Hepatocyte (in vitro differentiated cells): ENCODE measurements around the gene EEF1E1. TPM values are rescaled to one million over a fixed set of nuclear protein-coding genes. Genes with fewer than 3 reads are reported as not detected.

ENCODE experiments used
- DNase-seq: peaks from one replicate; pipeline ENCODE4 v3.0.0-alpha.2; 2016; ENCODE audit warnings: low spot score
- H2AFZ ChIP-seq: fragments of 200-600 bp; sonication (generic); 2 replicates; pipeline ENCODE4 v1.6.0; 2016; ENCODE audit warnings: antibody characterized with exemption, mild to moderate bottlenecking
- H3K27ac ChIP-seq: fragments of 200-600 bp; sonication (generic); 2 replicates; pipeline ENCODE4 v1.5.1; 2016; ENCODE audit warnings: mild to moderate bottlenecking
- H3K27me3 ChIP-seq: fragments of 200-600 bp; sonication (generic); 2 replicates; pipeline ENCODE4 v1.6.1; 2016
- H3K36me3 ChIP-seq: fragments of 200-600 bp; sonication (generic); replicated peaks from 2 replicates; pipeline ENCODE4 v1.5.1; 2016; ENCODE audit warnings: low read depth; ENCODE audit not compliant: insufficient read depth
- H3K4me1 ChIP-seq: fragments of 200-600 bp; sonication (generic); 2 replicates; pipeline ENCODE4 v1.5.1; 2016; ENCODE audit warnings: mild to moderate bottlenecking, moderate library complexity; ENCODE audit not compliant: insufficient read depth
- H3K4me2 ChIP-seq: fragments of 200-600 bp; sonication (generic); 2 replicates; pipeline ENCODE4 v1.6.0; 2016
- H3K4me3 ChIP-seq: fragments of 200-600 bp; sonication (generic); 2 replicates; pipeline ENCODE4 v1.5.1; 2016; ENCODE audit warnings: mild to moderate bottlenecking
- H3K79me2 ChIP-seq: fragments of 200-600 bp; sonication (generic); 2 replicates; pipeline ENCODE4 v1.6.0; 2017; ENCODE audit warnings: mild to moderate bottlenecking
- H3K9me2 ChIP-seq: fragments of 200-600 bp; sonication (generic); replicated peaks from 2 replicates; pipeline ENCODE4 v1.6.0; 2017; ENCODE audit warnings: mild to moderate bottlenecking; ENCODE audit not compliant: insufficient read depth
- H3K9me3 ChIP-seq: fragments of 200-600 bp; sonication (generic); 2 replicates; pipeline ENCODE4 v1.5.1; 2016; ENCODE audit warnings: low read depth, mild to moderate bottlenecking
- H4K20me1 ChIP-seq: fragments of 200-600 bp; sonication (generic); 2 replicates; pipeline ENCODE4 v1.6.0; 2016; ENCODE audit warnings: mild to moderate bottlenecking; ENCODE audit not compliant: insufficient read depth, poor library complexity, severe bottlenecking
- EZH2 ChIP-seq: fragments of 200-600 bp; sonication (generic); IDR thresholded peaks from 2 replicates; pipeline ENCODE4 v1.6.1; 2016; ENCODE audit warnings: antibody characterized with exemption, mild to moderate bottlenecking, borderline replicate concordance
- EZH2phosphoT487 ChIP-seq: fragments of 200-600 bp; sonication (generic); IDR thresholded peaks from one replicate; pipeline ENCODE4 v1.6.1; 2018; ENCODE audit warnings: antibody characterized with exemption, mild to moderate bottlenecking, low read depth, moderate library complexity; ENCODE audit not compliant: unreplicated experiment, severe bottlenecking
- WGBS: methylation state at CpG from one replicate; pipeline ENCODE4 v1.1.6; 2016; ENCODE audit warnings: low lambda C conversion rate; ENCODE audit errors: missing lambda C conversion rate; 5-methylcytosine and 5-hydroxymethylcytosine counted together
- polyA plus RNA-seq: library from polyadenylated mRNA; unstranded; fragments of >200 nt; fragmentation: Nextera tagmentation; extraction: Ambion mirVana; gene quantifications from 2 replicates; pipeline ENCODE4 v1.2.1, GENCODE V29; 2016
- total RNA-seq: library from RNA; depleted of rRNA; stranded (reverse); fragments of >200 nt; gene quantifications from 2 replicates; pipeline ENCODE4 v1.2.3, GENCODE V29; 2014
- TF ChIP-seq, protein P1 (sequence below): fragments of 200-600 bp; sonication (generic); IDR thresholded peaks from 2 replicates; pipeline ENCODE4 v1.5.1; 2016; ENCODE audit warnings: antibody characterized with exemption, mild to moderate bottlenecking; ENCODE audit not compliant: poor library complexity

EEF1E1 gene
- total and polyA plus RNA-seq, 2 experiments from 2014 or later, result 47.8 to 63.4 TPM

DNA sequence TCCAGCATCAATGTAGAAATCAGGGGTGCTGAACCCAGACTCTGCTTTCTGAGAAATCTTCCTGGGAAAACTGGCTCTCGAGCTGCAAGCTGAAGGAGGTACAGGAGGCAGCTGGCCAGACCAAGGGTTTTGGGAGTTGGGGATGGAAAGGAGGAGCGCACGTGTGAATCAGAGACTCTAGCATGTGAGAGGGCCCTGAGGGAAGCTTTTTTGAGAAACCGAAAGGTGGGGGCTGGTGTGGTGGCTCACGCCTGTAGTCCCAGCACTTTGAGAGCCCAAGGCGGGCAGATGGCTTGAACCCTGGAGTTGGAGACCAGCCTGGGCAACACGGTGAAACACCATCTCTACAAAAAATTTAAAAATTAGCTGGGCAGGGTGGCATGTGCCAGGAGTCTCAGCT, 37.1 kb upstream of the EEF1E1 start:
- Histone ChIP-seq H3K27me3 (no peaks in the 10 kb centered on the region), H3K9me2 (no peaks in the 10 kb centered on the region), H3K36me3 (no peaks in the 10 kb centered on the region), H3K4me1 (no peaks in the 10 kb centered on the region), H4K20me1 (no peaks in the 10 kb centered on the region), H3K9me3 (no peaks in the 10 kb centered on the region), H3K4me3 (no peak overlapping the region), H3K27ac (no peak overlapping the region), H3K4me2 (no peak overlapping the region), H2AFZ (no peak overlapping the region), H3K79me2 (no peaks in the 10 kb centered on the region)
- WGBS, result 69% methylated on average over 7 of the region's 7 CpGs
- TF ChIP-seq, protein P1, sequence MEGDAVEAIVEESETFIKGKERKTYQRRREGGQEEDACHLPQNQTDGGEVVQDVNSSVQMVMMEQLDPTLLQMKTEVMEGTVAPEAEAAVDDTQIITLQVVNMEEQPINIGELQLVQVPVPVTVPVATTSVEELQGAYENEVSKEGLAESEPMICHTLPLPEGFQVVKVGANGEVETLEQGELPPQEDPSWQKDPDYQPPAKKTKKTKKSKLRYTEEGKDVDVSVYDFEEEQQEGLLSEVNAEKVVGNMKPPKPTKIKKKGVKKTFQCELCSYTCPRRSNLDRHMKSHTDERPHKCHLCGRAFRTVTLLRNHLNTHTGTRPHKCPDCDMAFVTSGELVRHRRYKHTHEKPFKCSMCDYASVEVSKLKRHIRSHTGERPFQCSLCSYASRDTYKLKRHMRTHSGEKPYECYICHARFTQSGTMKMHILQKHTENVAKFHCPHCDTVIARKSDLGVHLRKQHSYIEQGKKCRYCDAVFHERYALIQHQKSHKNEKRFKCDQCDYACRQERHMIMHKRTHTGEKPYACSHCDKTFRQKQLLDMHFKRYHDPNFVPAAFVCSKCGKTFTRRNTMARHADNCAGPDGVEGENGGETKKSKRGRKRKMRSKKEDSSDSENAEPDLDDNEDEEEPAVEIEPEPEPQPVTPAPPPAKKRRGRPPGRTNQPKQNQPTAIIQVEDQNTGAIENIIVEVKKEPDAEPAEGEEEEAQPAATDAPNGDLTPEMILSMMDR, result no peak
- TF ChIP-seq EZH2, result no peak
- TF ChIP-seq EZH2phosphoT487, result no peak
- no peak for DNase-seq

DNA sequence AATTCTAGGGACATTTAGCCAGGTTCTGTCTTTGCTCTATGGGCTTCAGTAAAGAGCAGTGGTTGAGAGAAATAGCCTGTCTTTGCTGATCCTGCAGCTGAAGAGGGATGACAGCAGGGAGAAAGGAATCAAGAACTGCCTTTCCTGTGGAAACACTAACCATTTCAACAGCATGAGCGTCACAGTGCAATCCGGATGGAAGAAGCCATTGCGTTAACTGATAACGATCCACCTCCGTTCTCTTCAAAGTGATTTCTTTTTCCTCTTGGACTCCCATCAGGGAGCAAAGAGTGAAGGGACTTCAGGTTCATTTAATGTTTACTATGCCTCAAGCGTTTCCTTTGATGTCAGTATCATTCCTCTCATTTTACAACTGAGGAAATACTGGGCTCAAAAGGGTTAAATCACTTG, 35.2 kb upstream of the EEF1E1 start:
- H3K36me3 ChIP-seq, result no peaks in the 10 kb centered on the region
- H3K27ac ChIP-seq, result no peak overlapping the region
- no peak overlapping the region for H3K4me3 ChIP-seq
- no peaks in the 10 kb centered on the region for H3K4me1 ChIP-seq
- TF ChIP-seq EZH2 (no peak), EZH2phosphoT487 (no peak)
- TF ChIP-seq, protein P1, result no peak
- DNase-seq, result no peak
- H4K20me1 ChIP-seq, result no peaks in the 10 kb centered on the region
- no peak overlapping the region for H2AFZ ChIP-seq
- H3K4me2 ChIP-seq, result no peak overlapping the region
- H3K27me3 ChIP-seq, result no peaks in the 10 kb centered on the region
- no peaks in the 10 kb centered on the region for H3K9me3 ChIP-seq
- no peaks in the 10 kb centered on the region for H3K9me2 ChIP-seq
- 32% methylated on average over 6 of the region's 6 CpGs for WGBS
- no peaks in the 10 kb centered on the region for H3K79me2 ChIP-seq

DNA sequence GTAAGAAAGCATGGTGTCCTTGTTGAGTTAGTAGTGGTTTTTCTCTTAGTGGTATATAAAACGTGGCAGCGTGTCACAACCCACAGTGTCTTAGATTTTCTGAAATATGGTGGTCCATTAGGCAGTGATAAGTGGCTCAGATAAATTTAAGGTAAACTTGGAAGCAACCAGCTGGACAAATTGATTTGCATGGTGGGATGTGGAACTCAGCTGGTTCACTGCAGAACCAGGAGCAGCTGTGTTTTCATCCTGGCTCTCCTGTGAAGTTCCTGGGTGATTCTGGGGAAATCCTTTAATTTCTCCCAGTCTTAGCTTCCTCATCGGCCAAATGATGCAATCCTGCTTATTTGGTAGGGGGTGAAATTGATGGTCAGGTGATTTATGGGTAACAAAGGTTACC, 32.9 kb upstream of the EEF1E1 start:
- Histone ChIP-seq H3K4me2 (no peak overlapping the region), H3K4me3 (no peak overlapping the region), H2AFZ (no peak overlapping the region), H3K36me3 (no peaks in the 10 kb centered on the region), H3K27ac (no peak overlapping the region), H3K27me3 (no peaks in the 10 kb centered on the region), H3K79me2 (no peaks in the 10 kb centered on the region), H3K4me1 (no peaks in the 10 kb centered on the region), H3K9me2 (no peaks in the 10 kb centered on the region), H3K9me3 (no peaks in the 10 kb centered on the region), H4K20me1 (no peaks in the 10 kb centered on the region)
- 86% methylated on average over 3 of the region's 3 CpGs for WGBS
- TF ChIP-seq, protein P1, result no peak
- TF ChIP-seq EZH2phosphoT487 (no peak), EZH2 (no peak)
- no peak for DNase-seq

DNA sequence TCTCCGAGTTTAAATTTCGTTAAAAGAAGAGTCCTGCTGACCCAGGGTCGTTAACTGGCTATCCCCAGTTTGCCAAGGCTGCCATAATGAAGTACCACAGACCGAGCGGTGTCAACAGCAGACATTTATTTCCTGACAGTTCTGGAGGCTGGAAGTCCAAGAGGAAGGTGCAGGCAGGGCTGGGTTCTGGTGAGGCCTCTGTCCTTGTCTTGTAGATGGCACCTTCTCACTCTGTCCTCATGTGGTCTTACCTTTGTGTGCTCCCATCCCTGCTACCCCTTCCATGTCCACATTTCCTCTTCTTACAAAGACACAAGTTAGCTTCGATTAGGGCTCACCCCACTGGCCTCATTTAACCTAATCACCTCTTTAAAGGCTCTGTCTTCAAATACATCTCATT, 29.8 kb upstream of the EEF1E1 start:
- no peak overlapping the region for H3K4me2 ChIP-seq
- TF ChIP-seq EZH2phosphoT487 (no peak), EZH2 (no peak)
- TF ChIP-seq, protein P1, result no peak
- H3K27ac ChIP-seq, result no peak overlapping the region
- no peak for DNase-seq
- H3K79me2 ChIP-seq, result no peaks in the 10 kb centered on the region
- no peaks in the 10 kb centered on the region for H3K9me3 ChIP-seq
- no peaks in the 10 kb centered on the region for H3K27me3 ChIP-seq
- H4K20me1 ChIP-seq, result no peaks in the 10 kb centered on the region
- 85% methylated on average over 6 of the region's 6 CpGs for WGBS
- H2AFZ ChIP-seq, result no peak overlapping the region
- no peak overlapping the region for H3K4me3 ChIP-seq
- H3K4me1 ChIP-seq, result no peaks in the 10 kb centered on the region
- H3K9me2 ChIP-seq, result no peaks in the 10 kb centered on the region
- H3K36me3 ChIP-seq, result no peaks in the 10 kb centered on the region
